Endothelial cell of umbilical vein (primary cell): Measurements from ENCODE around the gene PARD3B. TPM values are rescaled to one million over a fixed set of nuclear protein-coding genes. Genes with fewer than 3 reads are reported as not detected.

Experiments used
- BruUV-seq: library from RNA; stranded (reverse); fragments of 400-500 nt; replicated peaks from 2 replicates; lab custom pipeline; 2021; lab: Mats Ljungman, UMichigan
- CTCF ChIA-PET: fragments of 300-600, 350-600 bp; sonication (Branson Sonifier 250); formaldehyde crosslinking; loops from one replicate; lab custom pipeline; 2021; ENCODE audit warnings: antibody characterized with exemption, inconsistent platforms; lab: Charles Lee
- POLR2A ChIA-PET: fragments of 300-600, 350-600 bp; sonication (Branson Sonifier 250); formaldehyde crosslinking; loops from one replicate; lab custom pipeline; 2021; ENCODE audit warnings: antibody characterized with exemption, inconsistent platforms; lab: Charles Lee
- DNase-seq: peaks from one replicate; pipeline ENCODE4 v3.0.0-alpha.2; 2011; ENCODE audit warnings: low read depth, low spot score
- FAIRE-seq: peaks from 2 replicates; lab custom pipeline; 2011; peaks lifted over from hg19 to GRCh38; lab: Jason Lieb, UNC
- H2AFZ ChIP-seq: 2 replicates; pipeline ENCODE4 v1.6.0; 2012; ENCODE audit warnings: low read depth, low read length, control low read depth, inconsistent platforms
- H3K27ac ChIP-seq: 2 replicates; pipeline ENCODE4 v1.5.1; 2011; ENCODE audit warnings: low read depth, mild to moderate bottlenecking, control low read depth, low read length, moderate library complexity; ENCODE audit not compliant: insufficient read depth
- H3K27me3 ChIP-seq, 2 experiments: 2 replicates each; pipeline versions ENCODE4 v1.6.0 to v1.6.1; 2011; ENCODE audit warnings: low read length in 2 of 2, mixed read lengths in 1 of 2; ENCODE audit not compliant: control insufficient read depth in 2 of 2, insufficient read depth in 2 of 2
- H3K36me3 ChIP-seq, 2 experiments: 2 replicates in 1 of 2; 3 replicates in 1 of 2; pipeline ENCODE4 v1.5.1; 2011; ENCODE audit warnings: low read length in 2 of 2, mild to moderate bottlenecking in 1 of 2, moderate library complexity in 1 of 2; ENCODE audit not compliant: control insufficient read depth in 2 of 2, insufficient read depth in 2 of 2; ENCODE audit errors: extremely low read depth in 1 of 2
- H3K4me1 ChIP-seq: 3 replicates; pipeline ENCODE4 v1.5.1; 2011; ENCODE audit warnings: mild to moderate bottlenecking, low read length; ENCODE audit not compliant: control insufficient read depth, insufficient read depth; ENCODE audit errors: extremely low read depth
- H3K4me2 ChIP-seq: 2 replicates; pipeline ENCODE4 v1.6.1; 2011; ENCODE audit warnings: low read length, control low read depth, mixed read lengths; ENCODE audit not compliant: insufficient read depth
- H3K4me3 ChIP-seq, 3 experiments: fragments of 200-600 bp in 1 of 3; sonication (generic), shearing (Covaris generic) in 1 of 3; replicated peaks in 1 of 3; 2 replicates each; pipeline ENCODE4 v1.5.1; 2011 to 2016; ENCODE audit warnings: control low read depth in 3 of 3, low read length in 3 of 3, mild to moderate bottlenecking in 2 of 3, inconsistent platforms in 1 of 3, low read depth in 1 of 3, moderate library complexity in 1 of 3; ENCODE audit not compliant: insufficient read depth in 1 of 3
- H3K79me2 ChIP-seq: 2 replicates; pipeline ENCODE4 v1.6.0; 2012; ENCODE audit warnings: low read length, inconsistent platforms; ENCODE audit not compliant: control insufficient read depth, insufficient read depth
- H3K9ac ChIP-seq: replicated peaks from 2 replicates; pipeline ENCODE3; 2011; ENCODE audit warnings: low read length, control low read depth; ENCODE audit not compliant: insufficient read depth; ENCODE audit errors: extremely low read depth
- H3K9me1 ChIP-seq: replicated peaks from 3 replicates; pipeline ENCODE4 v1.6.0; 2011; ENCODE audit warnings: mild to moderate bottlenecking, low read length; ENCODE audit not compliant: control insufficient read depth, insufficient read depth; ENCODE audit errors: extremely low read depth
- H3K9me3 ChIP-seq: replicated peaks from 2 replicates; pipeline ENCODE4 v1.5.1; 2012; ENCODE audit warnings: low read length, inconsistent platforms; ENCODE audit not compliant: control insufficient read depth, insufficient read depth
- H4K20me1 ChIP-seq: replicated peaks from 2 replicates; pipeline ENCODE3; 2011; ENCODE audit warnings: mild to moderate bottlenecking, low read length; ENCODE audit not compliant: control insufficient read depth, insufficient read depth; ENCODE audit errors: extremely low read depth
- CTCF ChIP-seq, 2 donors: IDR thresholded peaks; 1 replicate in 1 of 2; 2 replicates in 1 of 2; pipeline ENCODE4 v1.5.1; 2011; ENCODE audit warnings: low read length in 2 of 2, mild to moderate bottlenecking in 2 of 2, moderate library complexity in 2 of 2, control low read depth in 1 of 2, inconsistent platforms in 1 of 2, low read depth in 1 of 2; ENCODE audit not compliant: insufficient read depth in 1 of 2; ENCODE audit errors: extremely low read depth in 1 of 2
- EZH2 ChIP-seq: IDR thresholded peaks from 2 replicates; pipeline ENCODE4 v1.6.1; 2012; ENCODE audit warnings: borderline replicate concordance, low read depth, mild to moderate bottlenecking, moderate library complexity, low read length, inconsistent platforms; ENCODE audit not compliant: severe bottlenecking
- FOS ChIP-seq: IDR thresholded peaks from 2 replicates; pipeline ENCODE4 v1.6.1; 2011; ENCODE audit warnings: mild to moderate bottlenecking, low read length, moderate library complexity, borderline replicate concordance; ENCODE audit not compliant: insufficient read depth
- GATA2 ChIP-seq: IDR thresholded peaks from 2 replicates; pipeline ENCODE4 v1.7.0; 2011; ENCODE audit warnings: low read depth, mild to moderate bottlenecking, moderate library complexity, mixed read lengths, low read length; ENCODE audit not compliant: insufficient read length, insufficient read depth
- JUN ChIP-seq: IDR thresholded peaks from 2 replicates; pipeline ENCODE4 v1.6.1; 2011; ENCODE audit warnings: borderline replicate concordance, low read depth; ENCODE audit not compliant: insufficient read length, insufficient read depth
- MAX ChIP-seq: IDR thresholded peaks from 2 replicates; pipeline ENCODE4 v1.6.1; 2011; ENCODE audit not compliant: insufficient read depth, insufficient read length
- MYC ChIP-seq: IDR thresholded peaks from one replicate; pipeline ENCODE4 v1.6.1; 2011; ENCODE audit warnings: mild to moderate bottlenecking, low read depth, low read length
- POLR2A ChIP-seq: IDR thresholded peaks from 2 replicates; pipeline ENCODE4 v1.6.1; 2012; ENCODE audit warnings: low read depth, mild to moderate bottlenecking, control low read depth, low read length
- POLR2AphosphoS5 ChIP-seq: IDR thresholded peaks from 2 replicates; pipeline ENCODE4 v1.6.1; 2012; ENCODE audit warnings: low read depth, mild to moderate bottlenecking, control low read depth, low read length, moderate library complexity; ENCODE audit not compliant: insufficient read depth
- dilution Hi-C: fragments of 300-500 bp; cut with MboI; formaldehyde crosslinking; loops from one replicate; pipeline ENCODE4 v1.15.0; 2019; ENCODE audit warnings: low sequenced_read_pairs; ENCODE audit not compliant: extremely low pct_ligation_motif_present
- intact Hi-C: fragments of 100-400 bp; cut with micrococcal nuclease; formaldehyde crosslinking; loops from one replicate; pipeline ENCODE4 v1.10.0; 2022
- polyA plus RNA-seq, 4 experiments: library from polyadenylated mRNA; depleted of rRNA in 3 of 4; stranded (reverse) in 3 of 4; unstranded in 1 of 4; fragments of >200 nt; gene quantifications; 2 replicates each; pipeline versions ENCODE4 v1.2.1 to v1.2.3, GENCODE V29; 2011 to 2012; ENCODE audit warnings: missing spikeins in 1 of 4
- total RNA-seq: library from RNA; stranded (reverse); gene quantifications from 2 replicates; pipeline ENCODE4 v1.2.3, GENCODE V29; 2021

Gene PARD3B
- total and polyA plus RNA-seq, 2 donors (not counting 3 experiments of a cell fraction or from before 2014, with no cell fraction given) = 2.2 to 30.9 TPM

- no peak overlapping the region for H3K9ac ChIP-seq
- TF ChIP-seq POLR2AphosphoS5 (no peak), CTCF (IDR thresholded peaks at IDR 0.05; ENCODE audit: extremely low read depth in 1 of 2, insufficient read depth in 1 of 2, low read depth in 1 of 2, low read length in 2 of 2) (no peak), JUN (no peak), GATA2 (no peak), MYC (no peak), POLR2A (no peak), FOS (no peak), MAX (no peak), EZH2 (no peak)
- intact Hi-C loops (no loop called here), dilution Hi-C loops (no loop called here)
- no peaks in the 10 kb centered on the region for H3K79me2 ChIP-seq
- no peak overlapping the region for H2AFZ ChIP-seq
- DNase-seq = no peak
- FAIRE-seq = no peak
- no peaks in the 10 kb centered on the region for H3K9me1 ChIP-seq
- H3K36me3 ChIP-seq = no peaks in the 10 kb centered on the region
- no peak overlapping the region for H3K4me3 ChIP-seq
- ChIA-PET POLR2A (no interaction called here), CTCF (no interaction called here)
- no peaks in the 10 kb centered on the region for H3K27me3 ChIP-seq
- no peak overlapping the region for H3K4me2 ChIP-seq
- no peaks in the 10 kb centered on the region for H3K4me1 ChIP-seq
- H4K20me1 ChIP-seq = no peaks in the 10 kb centered on the region
- no peak overlapping the region for H3K27ac ChIP-seq
- no peaks in the 10 kb centered on the region for H3K9me3 ChIP-seq
- no TSS peak for BruUV-seq
Observed at GRCh38 chr2:204683384-204683783, 138.1 kb downstream of the PARD3B start.
